Osteocyte (in vitro differentiated cells): ENCODE data around the gene FAXDC2. TPM values are rescaled to one million over a fixed set of nuclear protein-coding genes. Genes with fewer than 3 reads are reported as not detected.

Experiments
- DNase-seq: peaks from one replicate; pipeline ENCODE4 v3.0.0; 2021; ENCODE audit warnings: mixed read lengths; ENCODE audit not compliant: unreplicated experiment; ENCODE audit errors: extremely low spot score
- H3K27ac Mint-ChIP-seq: one replicate; pipeline ENCODE4 v1.8.0; 2021; ENCODE audit warnings: mild to moderate bottlenecking, mixed read lengths; ENCODE audit not compliant: unreplicated experiment
- H3K27me3 Mint-ChIP-seq: one replicate; pipeline ENCODE4 v1.8.0; 2021; ENCODE audit warnings: mixed read lengths; ENCODE audit not compliant: unreplicated experiment
- H3K36me3 Mint-ChIP-seq: one replicate; pipeline ENCODE4 v1.8.0; 2021; ENCODE audit warnings: mixed read lengths; ENCODE audit not compliant: unreplicated experiment
- H3K4me1 Mint-ChIP-seq: one replicate; pipeline ENCODE4 v1.8.0; 2021; ENCODE audit warnings: mixed read lengths; ENCODE audit not compliant: unreplicated experiment
- H3K4me3 Mint-ChIP-seq: one replicate; pipeline ENCODE4 v1.8.0; 2021; ENCODE audit warnings: mild to moderate bottlenecking, moderate library complexity, mixed read lengths; ENCODE audit not compliant: unreplicated experiment
- H3K9me3 Mint-ChIP-seq: one replicate; pipeline ENCODE4 v1.8.0; 2021; ENCODE audit warnings: mixed read lengths; ENCODE audit not compliant: unreplicated experiment
- CTCF ChIP-seq: fragments of 200-600 bp; sonication (generic); IDR thresholded peaks from 2 replicates; pipeline ENCODE4 v1.5.0; 2021; ENCODE audit warnings: antibody characterized with exemption, mild to moderate bottlenecking, moderate library complexity
- total RNA-seq: library from RNA; stranded (reverse); gene quantifications from 2 replicates; pipeline ENCODE4 v1.2.1, GENCODE V29; 2021

Gene FAXDC2
- total RNA-seq, 1 donor from 2014 or later = 25.7 TPM

GRCh38 chr5:154868702-154869101, 18.3 kb upstream of the FAXDC2 start:
- H3K27me3 Mint-ChIP-seq = no peaks in the 10 kb centered on the region
- peaks cover 59% of the 10 kb centered on the region for H3K36me3 Mint-ChIP-seq
- H3K9me3 Mint-ChIP-seq = no peaks in the 10 kb centered on the region
- peak overlapping the region; percentile 41 for H3K27ac Mint-ChIP-seq
- no peak for TF ChIP-seq CTCF
- H3K4me3 Mint-ChIP-seq = no peak overlapping the region
- DNase-seq = no peak
- H3K4me1 Mint-ChIP-seq = peaks cover 27% of the 10 kb centered on the region

DNA sequence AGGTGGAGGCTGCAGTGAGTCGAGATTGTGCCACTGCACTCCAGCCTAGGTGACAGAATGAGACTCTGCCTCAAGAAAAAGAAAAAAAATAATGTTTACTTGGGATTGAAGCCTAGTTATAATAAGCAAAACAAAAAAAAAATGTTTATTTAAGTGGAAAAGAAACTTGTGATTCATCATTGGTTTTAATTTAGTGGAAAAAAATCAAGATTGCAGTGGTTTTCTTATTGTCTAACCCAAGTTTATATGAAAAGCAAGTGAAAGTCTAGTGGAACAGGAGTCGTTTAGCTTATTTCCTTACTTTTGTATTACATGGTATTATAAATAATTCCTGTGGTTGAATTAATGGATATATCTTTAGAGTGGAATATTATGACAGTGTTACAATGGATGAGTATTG, 16.4 kb upstream of the FAXDC2 start:
- H3K4me1 Mint-ChIP-seq = peaks cover 33% of the 10 kb centered on the region
- H3K27me3 Mint-ChIP-seq = no peaks in the 10 kb centered on the region
- no peak for DNase-seq
- no peak overlapping the region for H3K4me3 Mint-ChIP-seq
- H3K27ac Mint-ChIP-seq = no peak overlapping the region
- no peaks in the 10 kb centered on the region for H3K9me3 Mint-ChIP-seq
- no peak for TF ChIP-seq CTCF
- peaks cover 58% of the 10 kb centered on the region for H3K36me3 Mint-ChIP-seq

- Mint-ChIP-seq H3K9me3 (no peaks in the 10 kb centered on the region), H3K27me3 (no peaks in the 10 kb centered on the region), H3K4me3 (no peak overlapping the region), H3K4me1 (peaks cover 44% of the 10 kb centered on the region), H3K36me3 (peaks cover 49% of the 10 kb centered on the region), H3K27ac (peak overlapping the region; percentile 44)
- DNase-seq = no peak
- no peak for TF ChIP-seq CTCF
These were observed 15.2 kb upstream of the FAXDC2 start for GRCh38 chr5:154865466-154866184.

GRCh38 chr5:154863291-154864080, 13.1 kb upstream of the FAXDC2 start:
- Mint-ChIP-seq H3K4me1 (peaks cover 54% of the 10 kb centered on the region), H3K4me3 (no peak overlapping the region), H3K36me3 (peaks cover 37% of the 10 kb centered on the region), H3K27ac (no peak overlapping the region), H3K27me3 (no peaks in the 10 kb centered on the region), H3K9me3 (no peaks in the 10 kb centered on the region)
- DNase-seq = no peak
- TF ChIP-seq CTCF = no peak

DNA sequence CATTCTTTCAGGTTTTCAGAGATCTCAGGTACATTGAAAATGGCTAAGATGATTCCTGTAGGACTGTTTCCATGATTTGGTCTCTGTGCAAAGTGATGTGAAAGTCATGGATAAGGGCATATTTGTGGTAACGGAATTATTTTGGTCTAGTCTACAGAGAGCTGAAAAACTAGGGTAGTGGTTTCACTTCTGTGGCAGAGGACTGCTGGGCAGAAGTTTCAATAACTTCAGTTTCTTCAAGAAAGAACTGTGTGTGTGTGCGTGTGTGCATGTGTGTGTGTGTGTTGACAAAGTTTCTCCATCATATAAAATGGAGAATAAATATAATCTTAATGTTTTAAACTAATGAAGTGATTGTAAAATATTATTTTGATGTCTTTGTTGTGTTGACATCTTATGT, 12.4 kb upstream of the FAXDC2 start:
- DNase-seq = no peak

More for the DNA sequence above, 12.4 kb upstream of the FAXDC2 start:
- Mint-ChIP-seq H3K9me3 (no peaks in the 10 kb centered on the region), H3K4me3 (no peak overlapping the region), H3K27me3 (no peaks in the 10 kb centered on the region), H3K27ac (peak overlapping the region; percentile 24), H3K4me1 (peaks cover 53% of the 10 kb centered on the region), H3K36me3 (peaks cover 37% of the 10 kb centered on the region)
- no peak for TF ChIP-seq CTCF
